Occipital lobe (tissue), 2 donors: ENCODE data around the gene APCDD1L. TPM values are rescaled to one million over a fixed set of nuclear protein-coding genes. Genes with fewer than 3 reads are reported as not detected.

Experiments
- DNase-seq: peaks from one replicate; lab custom pipeline; 2025; lab: John Stamatoyannopoulos, UW
- total RNA-seq: library from RNA; depleted of rRNA; stranded (reverse); fragments of >200 nt; gene quantifications from one replicate; pipeline ENCODE4 v1.2.3, GENCODE V29; 2014

The APCDD1L gene
- total RNA-seq, 1 donor from 2014 or later, result not detected

DNA sequence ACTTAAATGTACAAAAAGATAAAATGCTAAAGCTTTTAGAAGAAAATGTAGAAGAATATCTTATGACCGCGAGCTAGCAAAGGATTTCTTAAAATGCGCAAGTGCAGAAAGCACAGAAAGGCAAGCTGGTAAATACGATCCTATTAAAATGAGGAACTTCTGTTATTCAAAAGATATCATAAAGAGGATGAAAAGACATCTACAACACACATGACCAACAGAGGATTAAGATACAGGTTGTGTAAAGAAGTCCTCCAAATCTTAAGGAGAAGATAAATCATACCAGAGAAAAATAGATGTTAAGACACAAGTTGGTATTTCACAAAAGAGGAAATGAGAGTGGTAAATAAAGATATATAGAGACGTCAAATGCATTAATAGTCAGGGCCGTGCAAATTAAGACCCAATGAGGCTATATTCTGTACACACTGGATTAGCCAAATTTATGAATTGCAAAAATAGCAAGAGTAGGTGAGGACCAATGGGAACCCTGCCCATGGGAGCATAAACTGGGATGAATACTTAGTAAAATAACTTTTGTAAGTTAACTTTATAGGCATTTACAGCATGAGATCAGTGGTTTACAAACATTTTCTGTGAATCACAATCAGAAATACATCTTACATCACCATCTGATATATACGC, 23.0 kb downstream of the APCDD1L start:
- no peak for DNase-seq

DNA sequence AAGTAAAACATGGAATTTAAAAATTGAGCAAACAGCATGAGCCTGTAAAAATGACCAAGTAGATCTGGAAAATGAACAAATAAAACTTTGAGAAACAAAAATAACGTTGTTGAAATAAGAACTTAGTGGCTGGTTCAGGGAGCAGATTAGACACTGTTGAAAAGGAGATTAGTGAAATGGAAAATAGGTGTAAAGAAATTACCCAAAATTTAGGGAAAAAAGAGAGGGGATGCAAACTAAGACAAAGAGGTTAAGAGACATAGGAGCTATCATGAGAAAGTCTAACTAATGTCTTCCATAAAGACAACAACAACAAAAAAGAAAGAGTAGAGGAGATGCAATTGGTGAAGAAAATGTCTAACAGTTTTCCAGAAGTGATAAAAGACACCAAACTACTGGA, 29.0 kb downstream of the APCDD1L start:
- no peak for DNase-seq

DNA sequence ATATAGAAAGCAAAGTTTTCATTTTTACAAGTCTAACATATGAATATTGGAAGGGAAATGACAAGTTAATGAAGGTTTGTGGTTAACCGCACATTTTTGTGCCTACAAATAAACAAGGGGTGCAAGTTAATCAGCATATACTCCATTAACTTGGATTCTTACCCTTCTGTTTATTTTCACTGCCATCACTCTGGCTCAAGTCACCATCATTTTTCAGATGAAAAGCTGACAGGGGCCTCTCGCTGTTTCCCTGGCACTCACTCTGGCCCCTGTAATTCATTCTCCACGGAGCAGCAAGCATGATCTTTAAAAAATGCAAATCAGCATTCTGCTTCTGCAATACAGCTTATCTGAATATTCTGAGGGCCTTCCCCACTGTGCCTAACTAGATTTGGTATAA, 29.8 kb downstream of the APCDD1L start:
- DNase-seq, result no peak

DNA sequence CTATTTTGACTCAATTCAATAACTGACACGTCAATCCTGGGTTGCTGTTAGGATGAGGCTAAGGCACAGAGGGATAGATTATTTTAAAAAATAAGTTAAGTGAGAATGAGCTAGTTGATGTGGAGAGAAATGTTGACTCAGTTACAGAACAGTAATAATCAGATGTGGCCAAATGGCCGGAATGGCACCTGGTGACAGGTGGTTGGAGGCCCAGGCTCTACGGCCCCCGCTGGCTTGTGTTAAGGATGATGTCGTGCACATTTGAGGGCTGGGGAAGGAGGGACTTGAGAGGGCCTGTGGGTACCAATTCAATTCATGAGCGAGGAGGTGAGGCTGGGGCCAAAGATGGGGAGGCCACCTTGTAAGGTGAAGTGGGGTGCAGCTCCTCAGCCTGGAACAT, 31.7 kb downstream of the APCDD1L start:
- DNase-seq, result no peak

DNA sequence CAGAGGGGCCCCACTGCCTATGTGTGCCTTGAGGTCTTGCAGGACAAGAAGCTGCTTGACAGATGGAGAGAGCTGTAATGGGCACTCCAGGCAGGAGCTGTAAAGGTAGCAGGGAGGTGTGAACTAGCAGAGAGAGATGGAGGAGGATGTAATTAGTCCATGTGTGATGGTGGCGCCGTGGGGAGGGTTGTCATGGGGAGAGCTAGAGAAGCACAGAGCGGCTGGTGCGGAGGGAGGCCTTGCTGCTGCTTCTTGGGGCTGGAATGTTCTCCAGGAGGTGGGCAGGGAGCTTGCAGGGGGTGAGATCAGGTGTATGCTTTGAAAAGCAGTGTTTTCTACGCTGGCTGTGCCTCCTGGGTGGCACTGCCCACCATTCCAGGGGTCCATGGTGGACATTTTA, 32.1 kb downstream of the APCDD1L start:
- no peak for DNase-seq

DNA sequence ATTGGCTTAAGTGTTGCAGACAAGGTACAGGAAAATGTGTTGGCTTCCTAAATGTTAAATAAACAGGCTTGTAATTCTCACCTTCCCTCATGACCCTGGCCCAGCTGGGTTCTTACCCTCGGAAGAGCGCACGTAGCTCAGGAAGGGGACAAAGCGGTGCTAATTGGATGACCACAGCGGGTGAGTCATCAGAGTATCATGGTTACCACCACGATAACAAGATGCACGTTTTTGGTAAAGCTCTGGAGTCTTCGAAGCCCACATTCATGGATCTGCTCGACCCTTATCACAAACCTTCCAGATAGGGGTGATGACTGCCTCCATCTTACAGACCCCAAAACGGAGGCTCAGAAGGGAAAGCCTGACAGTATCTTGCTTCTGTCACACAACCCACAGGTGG, 32.8 kb downstream of the APCDD1L start:
- no peak for DNase-seq

DNA sequence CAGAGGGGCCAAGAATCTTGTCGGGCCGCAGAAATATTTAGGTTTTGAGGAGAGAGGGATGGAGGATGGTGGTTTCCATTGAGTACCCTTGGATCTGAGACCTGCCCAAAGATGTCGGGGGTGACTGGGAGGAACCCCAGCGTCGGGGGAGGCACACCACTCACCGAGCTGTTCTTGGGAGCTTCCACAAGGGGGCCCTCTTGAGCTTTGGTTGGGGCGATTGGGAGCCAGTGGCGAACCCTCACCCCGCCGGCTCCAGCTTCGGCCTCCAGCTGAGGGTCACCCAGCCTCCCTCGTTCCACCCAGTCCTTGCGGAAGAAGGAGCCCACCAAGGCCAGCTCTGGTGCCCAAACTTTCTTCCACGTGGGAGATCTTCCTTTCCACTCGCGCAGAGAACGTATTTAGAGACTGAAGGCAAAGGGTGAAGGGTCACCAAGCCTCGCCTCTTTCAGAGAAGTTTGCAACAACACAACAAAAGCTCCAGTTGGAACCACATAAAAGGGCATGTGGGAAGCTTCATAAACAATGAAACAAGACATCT, 33.6 kb downstream of the APCDD1L start:
- no peak for DNase-seq

DNA sequence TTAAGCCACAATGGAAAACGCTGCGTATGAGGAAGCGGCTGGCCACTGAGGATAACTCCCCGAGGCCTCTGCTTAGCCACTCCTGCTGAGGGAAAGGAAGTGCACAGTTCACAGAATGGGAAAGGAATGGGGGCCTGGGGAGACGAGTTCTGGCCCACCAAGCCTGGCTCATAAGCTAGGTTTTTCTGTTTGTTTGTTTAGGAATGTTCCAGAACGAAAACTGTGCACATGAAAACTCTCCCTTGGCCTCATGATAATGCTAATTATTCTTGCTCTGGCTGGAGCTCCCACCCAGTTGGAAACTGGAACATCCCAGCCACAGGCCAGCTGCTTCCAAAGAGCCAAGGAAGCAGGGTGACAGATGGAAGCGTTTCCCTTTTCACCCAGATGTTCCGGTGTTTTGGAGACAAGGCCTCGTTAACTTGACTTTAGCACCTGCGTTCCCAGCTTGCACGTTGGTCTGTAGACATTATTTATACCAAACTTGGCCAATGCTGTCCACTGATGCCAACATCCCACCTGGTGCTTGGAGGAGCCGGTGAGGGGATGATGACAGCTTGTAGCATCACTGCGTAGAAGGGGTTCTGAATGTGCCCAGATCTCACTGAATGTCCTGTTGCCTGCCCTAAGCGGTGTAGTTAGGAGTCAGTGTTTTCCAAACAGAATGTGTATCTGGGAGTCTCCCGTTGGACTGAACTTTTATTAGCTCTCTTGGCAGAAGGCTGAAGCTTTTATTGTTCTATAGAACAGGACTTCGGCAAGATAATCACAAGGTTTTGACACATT, 34.5 kb downstream of the APCDD1L start:
- no peak for DNase-seq

DNA sequence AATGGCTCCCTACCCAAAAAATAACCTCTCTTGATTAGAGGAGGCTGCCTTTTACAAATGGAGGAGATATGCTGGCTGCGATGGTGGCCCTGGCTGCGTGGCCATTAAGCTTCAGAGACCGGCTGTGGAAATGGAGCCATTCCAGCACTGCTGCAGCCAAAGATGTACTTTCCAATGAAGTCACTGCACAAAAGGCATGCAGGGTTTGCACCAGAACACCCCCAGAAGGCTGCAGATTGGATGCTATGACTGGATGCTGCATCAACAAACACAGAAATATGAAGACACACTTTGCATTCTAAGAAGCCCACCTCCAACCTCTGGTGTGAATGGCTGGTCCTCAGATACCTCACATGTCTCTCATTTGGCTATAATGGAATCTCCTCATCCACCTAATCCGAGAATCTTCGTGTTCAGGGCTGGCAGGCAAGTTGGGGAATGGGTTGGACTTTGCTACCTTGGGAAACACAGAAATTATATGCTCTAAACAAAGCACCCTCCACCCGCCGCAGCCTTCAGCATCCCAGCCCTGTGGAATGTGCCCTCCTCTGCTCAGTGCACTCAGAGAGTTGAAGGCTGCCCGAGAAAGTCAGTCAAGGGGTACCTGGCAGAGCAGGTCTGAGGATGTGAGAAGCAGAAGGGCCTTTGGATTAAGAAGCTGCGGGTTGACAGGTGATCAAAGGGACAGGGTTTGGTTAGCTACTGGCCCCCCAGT, 35.3 kb downstream of the APCDD1L start:
- DNase-seq, result no peak

DNA sequence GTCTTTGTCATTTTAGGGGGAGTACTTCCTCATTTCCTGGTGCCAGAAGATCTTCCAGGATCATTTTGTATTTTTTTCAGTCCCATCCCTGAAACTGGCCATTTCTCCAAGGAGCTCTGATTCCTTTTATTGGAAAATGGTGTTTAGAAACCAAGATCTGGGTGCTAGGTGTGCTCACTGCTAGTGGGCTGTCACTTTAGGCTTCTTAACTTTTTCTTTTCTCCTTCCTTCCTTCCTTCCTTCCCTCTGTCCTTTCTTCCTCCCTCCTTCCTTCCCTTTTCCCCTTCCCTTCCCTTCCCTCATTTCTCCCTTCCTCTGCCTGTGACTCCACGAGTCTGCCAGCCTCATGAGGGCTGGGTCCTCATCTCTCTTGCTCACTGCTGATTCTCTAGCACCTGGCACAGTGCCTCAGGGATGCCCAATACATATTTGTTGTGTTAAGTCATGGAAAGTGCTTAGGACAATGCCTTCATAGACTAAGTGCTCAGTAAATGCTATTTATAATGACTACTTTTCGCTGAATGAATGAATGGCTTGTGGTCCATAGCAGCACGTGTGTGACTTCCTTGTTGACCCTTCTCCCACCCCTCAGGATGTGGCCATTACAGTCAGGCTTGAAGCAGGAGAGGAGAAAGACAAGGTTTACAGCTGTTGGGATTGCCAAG, 36.9 kb downstream of the APCDD1L start:
- no peak for DNase-seq

DNA sequence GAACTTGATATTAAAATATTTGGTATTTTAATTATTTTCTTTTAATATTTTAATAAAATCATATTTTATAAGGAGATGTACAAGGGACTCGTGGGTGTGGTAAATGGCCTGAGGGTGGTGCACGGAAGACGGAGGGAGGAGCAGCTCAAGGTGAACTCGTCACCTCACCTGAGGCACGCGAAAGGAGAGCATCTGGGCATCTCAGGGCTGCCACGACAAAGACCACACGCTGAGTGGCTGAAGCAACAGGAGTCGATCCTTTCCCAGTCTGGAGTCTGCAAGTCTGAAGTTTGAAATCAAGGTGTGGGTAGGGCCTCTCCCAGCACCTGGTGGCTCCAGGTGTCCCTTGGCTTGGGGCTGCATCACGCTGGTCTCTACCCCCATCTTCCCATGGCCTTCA, 39.7 kb downstream of the APCDD1L start:
- DNase-seq, result no peak

DNA sequence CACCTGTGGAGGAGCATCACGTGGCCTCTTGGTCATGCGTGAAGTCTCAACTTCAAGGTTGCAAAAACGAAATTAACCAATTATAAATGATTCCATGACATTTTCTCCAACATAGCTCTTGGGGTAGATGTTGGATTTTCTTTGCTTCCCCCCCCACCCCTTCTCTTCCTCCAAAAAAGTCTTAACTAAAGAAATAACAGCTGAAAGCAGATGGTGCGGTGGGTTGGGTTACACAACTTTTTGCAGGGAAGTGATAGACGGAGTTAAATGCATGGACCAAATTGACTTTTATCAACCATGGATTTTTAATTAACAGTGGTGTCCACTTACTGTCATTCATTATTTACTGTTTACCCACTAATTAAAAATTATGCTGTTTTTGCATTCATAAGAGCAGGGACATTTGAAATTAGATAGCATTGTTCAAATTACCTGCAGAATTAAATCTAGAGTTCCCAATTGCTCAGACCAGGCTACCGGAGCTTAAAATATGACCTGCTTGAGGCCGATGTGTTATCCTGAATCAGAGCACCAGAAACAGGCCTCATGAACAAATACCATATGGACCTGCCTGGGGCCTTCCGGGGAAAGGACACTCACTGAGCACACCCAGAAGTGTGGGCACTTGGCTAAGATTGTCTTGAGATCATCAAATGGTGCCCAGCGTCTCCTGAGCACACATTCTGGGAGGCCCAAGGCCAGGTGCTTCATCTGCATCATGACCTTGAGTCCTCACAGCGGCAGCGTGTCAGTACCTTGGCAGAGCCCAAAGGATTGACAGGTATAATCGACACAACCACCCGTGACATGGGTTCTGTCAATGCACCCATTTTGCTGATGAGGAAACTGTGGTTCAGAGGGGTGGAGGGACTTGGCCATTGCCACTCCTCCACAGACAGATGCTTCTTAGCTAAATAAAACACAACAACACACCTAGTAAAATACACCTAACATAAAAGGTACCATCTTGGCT, 41.5 kb downstream of the APCDD1L start:
- no peak for DNase-seq

DNA sequence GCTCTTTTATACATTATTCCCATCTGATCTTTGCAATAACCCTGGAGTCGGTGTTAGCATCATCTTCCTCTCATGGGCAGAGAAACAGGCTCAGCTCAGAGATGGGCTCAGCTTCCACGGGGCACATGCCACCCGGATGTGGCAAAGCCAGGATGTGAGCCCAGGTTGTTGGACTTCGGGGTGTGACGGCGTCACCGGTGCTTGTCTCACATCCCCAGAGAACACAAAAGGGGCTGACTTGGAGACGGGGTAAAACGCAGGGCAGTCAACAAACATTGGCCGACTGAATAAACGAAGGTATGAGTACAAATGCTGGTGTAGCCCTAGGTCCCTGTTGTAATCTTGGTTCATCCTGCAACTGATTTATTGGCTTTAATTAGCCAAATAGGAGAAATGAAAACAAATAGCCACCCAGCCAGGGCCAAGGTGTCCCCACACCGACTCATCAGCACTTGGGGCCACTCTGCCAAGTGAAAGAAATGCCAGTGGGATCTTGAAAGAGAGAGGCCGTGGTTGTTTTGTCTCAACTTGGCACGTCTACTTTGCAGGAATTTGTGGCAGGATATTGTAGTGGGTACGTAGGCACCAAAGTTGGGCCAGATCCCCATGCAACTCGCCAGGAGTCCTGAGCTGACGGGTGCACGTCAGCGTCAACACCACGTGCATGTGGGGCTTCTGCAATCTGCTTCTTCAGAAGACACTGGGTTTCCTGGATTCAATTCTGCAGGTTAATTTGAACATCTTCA, 42.8 kb downstream of the APCDD1L start:
- DNase-seq, result no peak

DNA sequence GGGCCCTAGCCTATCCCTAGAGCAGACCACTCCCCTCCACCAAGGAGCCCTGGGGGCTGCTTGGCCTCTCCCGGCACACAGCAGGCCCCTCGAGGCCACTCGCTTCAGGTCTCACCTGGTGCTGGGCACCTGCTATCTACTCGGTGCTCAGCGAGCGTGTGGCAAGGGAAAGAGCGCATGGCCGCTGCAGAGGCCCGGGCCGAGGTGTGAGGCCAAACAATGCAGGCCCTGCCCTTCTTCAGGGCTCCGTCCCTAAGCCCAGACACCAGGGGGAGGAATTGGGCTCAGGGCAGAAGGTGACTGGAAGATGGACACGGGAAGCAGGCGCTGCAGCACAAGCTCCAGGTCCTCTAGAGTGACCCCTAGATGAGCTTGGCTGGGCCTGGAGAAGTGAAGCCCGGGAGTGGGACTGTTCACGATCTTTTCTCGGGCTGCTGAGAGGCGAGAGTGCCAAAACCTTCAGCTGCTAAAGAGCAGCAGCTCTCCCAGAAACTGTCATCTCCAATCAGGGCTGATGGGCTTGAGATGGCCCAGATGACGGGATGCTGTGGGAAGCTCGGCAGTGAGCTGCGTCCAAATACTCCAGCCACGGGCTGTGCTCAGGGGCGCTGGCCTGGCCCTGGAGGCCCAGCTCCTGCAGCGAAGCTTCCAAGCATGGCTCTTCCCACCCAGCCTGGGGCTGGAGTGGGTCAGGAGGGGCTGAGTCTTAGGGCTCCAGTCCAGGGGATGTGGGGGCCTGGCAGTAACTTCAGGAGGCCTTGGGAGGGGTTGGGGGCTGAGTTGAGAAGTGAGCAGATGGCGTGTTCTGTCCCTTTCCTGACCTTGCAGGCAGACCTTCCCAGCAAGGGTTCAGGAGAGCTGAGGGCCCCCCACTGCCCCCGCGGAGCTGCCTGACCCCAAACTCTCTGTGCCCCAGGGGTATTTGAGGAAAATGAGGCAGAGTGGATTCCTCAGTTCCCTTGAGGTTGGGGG, 43.7 kb downstream of the APCDD1L start:
- no peak for DNase-seq

DNA sequence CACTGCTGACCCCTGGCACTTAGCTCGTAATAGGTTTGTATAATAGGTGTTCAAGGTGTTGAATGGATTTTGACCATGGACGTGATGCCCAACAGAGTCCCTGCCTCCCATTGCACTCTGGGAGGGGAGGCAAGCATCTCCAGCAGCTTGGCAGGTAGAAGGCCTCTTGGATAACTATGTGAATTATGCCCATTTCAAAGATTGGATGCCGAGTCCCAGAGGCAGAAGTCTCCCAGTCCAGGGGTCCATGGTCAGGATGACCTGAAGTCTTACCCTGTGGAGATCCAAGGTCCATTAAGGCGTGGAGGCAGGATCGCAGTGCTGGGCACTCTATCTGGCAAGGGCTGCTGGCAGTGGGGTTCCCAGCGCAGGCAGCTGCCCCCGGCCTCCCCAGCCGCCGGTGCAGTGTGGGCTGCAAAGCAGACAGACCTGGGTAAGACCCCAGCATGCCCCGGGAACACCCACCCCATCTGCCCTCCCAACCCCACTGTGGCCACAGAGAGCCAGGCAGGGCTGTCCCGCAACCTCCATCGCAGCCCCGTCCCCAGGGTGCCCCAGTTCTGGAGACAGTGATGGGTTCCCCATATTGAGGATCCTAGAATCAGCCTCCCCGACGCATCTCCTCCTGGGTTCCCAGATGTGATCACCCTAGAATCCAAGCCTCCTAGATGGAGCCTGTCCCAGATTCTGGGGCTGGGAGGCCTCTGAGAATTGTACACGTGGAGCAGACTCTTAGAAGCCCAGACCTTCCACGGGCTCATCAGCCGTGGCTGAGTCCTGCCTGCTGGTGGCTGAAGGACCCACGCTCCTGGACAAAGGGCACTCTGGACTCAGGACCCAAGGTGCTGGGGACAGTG, 44.6 kb downstream of the APCDD1L start:
- no peak for DNase-seq

DNA sequence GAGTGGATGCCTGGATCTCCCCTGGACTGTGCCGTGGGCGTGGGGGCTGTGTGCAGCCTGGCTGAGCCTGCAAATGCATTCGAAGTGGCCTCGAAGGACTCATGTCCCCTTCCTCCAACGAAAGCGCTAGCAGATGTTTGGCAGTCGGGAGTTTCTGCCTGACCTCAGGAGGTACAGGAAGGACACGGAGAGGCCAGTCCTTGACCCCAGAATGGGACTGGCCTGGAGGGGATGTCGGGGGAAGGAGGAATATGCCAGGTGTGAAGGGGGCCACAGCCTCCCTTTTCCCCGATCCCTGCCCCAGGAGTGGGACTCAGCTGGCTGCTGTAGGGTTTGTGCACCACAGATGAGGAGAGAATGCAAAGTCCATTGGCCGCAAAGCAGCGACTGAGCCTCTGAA, 45.6 kb downstream of the APCDD1L start:
- DNase-seq, result no peak
